Peyer's patch (tissue), 4 donors: ENCODE measurements around the gene NPHS1.

Experiments used
- CTCF ChIP-seq, 6 experiments: fragments of 450-650 bp in 4 of 6; fragments of 200-600 bp in 2 of 6; sonication (generic) in 1 of 6; IDR thresholded peaks; one replicate each; pipeline ENCODE4 v1.5.1; 2017 to 2019; ENCODE audit warnings: antibody characterized with exemption in 6 of 6, mild to moderate bottlenecking in 3 of 6, moderate library complexity in 1 of 6
- POLR2A ChIP-seq, 2 donors: fragments of 450-650 bp; IDR thresholded peaks; one replicate each; pipeline ENCODE4 v1.5.1; 2017; ENCODE audit warnings: antibody characterized with exemption in 2 of 2, mild to moderate bottlenecking in 2 of 2, moderate library complexity in 2 of 2

GRCh38 chr19:35859414-35859813 is 7.1 kb upstream of the NPHS1 start:
- TF ChIP-seq POLR2A (IDR thresholded peaks at IDR 0.05) (no peak), CTCF (IDR thresholded peaks at IDR 0.05) (no peak)
